Ureter (tissue), 1 donor: Measurements from ENCODE around the gene PPM1A. TPM values are rescaled to one million over a fixed set of nuclear protein-coding genes. Genes with fewer than 3 reads are reported as not detected.

ENCODE experiments used
- DNase-seq: peaks from one replicate; pipeline ENCODE4 v3.0.0-alpha.2; 2020; ENCODE audit warnings: low spot score
- total RNA-seq: library from RNA; stranded (reverse); gene quantifications from one replicate; pipeline ENCODE4 v1.2.4, GENCODE V29; 2023
- donor health status: DM: yes; HTN: yes; CAD: no.

Gene PPM1A
- total RNA-seq, 1 donor from 2014 or later = 41.2 TPM

- no peak for DNase-seq
Observed at GRCh38 chr14:60226298-60226697, 22.7 kb upstream of the PPM1A start.

- DNase-seq = no peak
Observed at GRCh38 chr14:60227291-60227690, 21.7 kb upstream of the PPM1A start.

- DNase-seq = no peak
Observed at GRCh38 chr14:60229614-60230013, 19.4 kb upstream of the PPM1A start.

GRCh38 chr14:60232185-60232584, 16.8 kb upstream of the PPM1A start:
- DNase-seq = no peak

GRCh38 chr14:60233251-60233650, 15.8 kb upstream of the PPM1A start:
- DNase-seq = no peak

- DNase-seq = no peak
Observed at GRCh38 chr14:60233891-60234290, 15.1 kb upstream of the PPM1A start.

GRCh38 chr14:60235440-60235839, 13.6 kb upstream of the PPM1A start:
- DNase-seq = no peak

- no peak for DNase-seq
Observed at GRCh38 chr14:60238955-60239354, 10.1 kb upstream of the PPM1A start.

GRCh38 chr14:60240139-60240856, 8.7 kb upstream of the PPM1A start:
- no peak for DNase-seq

- no peak for DNase-seq
Observed at GRCh38 chr14:60241091-60241490, 7.9 kb upstream of the PPM1A start.

- no peak for DNase-seq
Observed at GRCh38 chr14:60242429-60242828, 6.6 kb upstream of the PPM1A start.

GRCh38 chr14:60245380-60246177, 3.4 kb upstream of the PPM1A start:
- no peak for DNase-seq

- DNase-seq = peak; percentile 93
Observed at GRCh38 chr14:60247994-60248696, 876 bp upstream of the PPM1A start.

- peak; percentile 67 for DNase-seq
Observed at GRCh38 chr14:60249321-60250256, 568 bp downstream of the PPM1A start.

GRCh38 chr14:60250257-60251035, 1.4 kb downstream of the PPM1A start:
- no peak for DNase-seq

GRCh38 chr14:60251877-60252276, 2.9 kb downstream of the PPM1A start:
- no peak for DNase-seq

GRCh38 chr14:60252630-60253029, 3.6 kb downstream of the PPM1A start:
- no peak for DNase-seq

- DNase-seq = no peak
Observed at GRCh38 chr14:60253649-60254048, 4.6 kb downstream of the PPM1A start.

- no peak for DNase-seq
Observed at GRCh38 chr14:60254176-60254575, 5.2 kb downstream of the PPM1A start.

- no peak for DNase-seq
Observed at GRCh38 chr14:60257865-60258264, 8.8 kb downstream of the PPM1A start.

- DNase-seq = no peak
Observed at GRCh38 chr14:60265163-60265562, 16.1 kb downstream of the PPM1A start.
